Measurements from ENCODE around the gene GNPAT.

DNA sequence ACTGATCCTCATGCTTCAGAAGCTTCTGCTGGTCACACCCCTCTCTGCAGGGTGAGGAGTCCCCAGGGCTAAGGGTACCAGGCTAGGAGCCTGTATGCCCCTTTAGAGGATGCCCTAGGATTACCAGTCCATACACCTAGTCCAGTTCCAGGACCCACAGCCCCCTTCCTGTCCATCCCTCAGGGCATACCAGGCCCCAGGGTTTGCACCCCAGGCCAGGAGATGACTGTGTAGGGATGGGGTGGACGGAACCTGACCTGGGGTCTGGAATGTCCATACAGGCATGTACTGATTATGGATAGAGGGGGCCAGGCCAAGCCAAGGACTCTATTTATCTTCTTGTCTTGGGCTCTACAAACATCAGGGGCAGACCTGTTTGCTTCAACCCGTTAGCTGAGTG, 44.3 kb upstream of the GNPAT start:
- no peak for TF ChIP-seq POLR2A (IDR thresholded peaks at IDR 0.05)
- TF ChIP-seq, protein P1, sequence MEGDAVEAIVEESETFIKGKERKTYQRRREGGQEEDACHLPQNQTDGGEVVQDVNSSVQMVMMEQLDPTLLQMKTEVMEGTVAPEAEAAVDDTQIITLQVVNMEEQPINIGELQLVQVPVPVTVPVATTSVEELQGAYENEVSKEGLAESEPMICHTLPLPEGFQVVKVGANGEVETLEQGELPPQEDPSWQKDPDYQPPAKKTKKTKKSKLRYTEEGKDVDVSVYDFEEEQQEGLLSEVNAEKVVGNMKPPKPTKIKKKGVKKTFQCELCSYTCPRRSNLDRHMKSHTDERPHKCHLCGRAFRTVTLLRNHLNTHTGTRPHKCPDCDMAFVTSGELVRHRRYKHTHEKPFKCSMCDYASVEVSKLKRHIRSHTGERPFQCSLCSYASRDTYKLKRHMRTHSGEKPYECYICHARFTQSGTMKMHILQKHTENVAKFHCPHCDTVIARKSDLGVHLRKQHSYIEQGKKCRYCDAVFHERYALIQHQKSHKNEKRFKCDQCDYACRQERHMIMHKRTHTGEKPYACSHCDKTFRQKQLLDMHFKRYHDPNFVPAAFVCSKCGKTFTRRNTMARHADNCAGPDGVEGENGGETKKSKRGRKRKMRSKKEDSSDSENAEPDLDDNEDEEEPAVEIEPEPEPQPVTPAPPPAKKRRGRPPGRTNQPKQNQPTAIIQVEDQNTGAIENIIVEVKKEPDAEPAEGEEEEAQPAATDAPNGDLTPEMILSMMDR (IDR thresholded peaks at IDR 0.05) = no peak
